ENCODE data around the gene KMT2E.
"Not testable (repeated sequence)": the region's sequence is repeated elsewhere in the genome, so short reads cannot be mapped to it uniquely, and the experiment has no call there.

KMT2E gene

DNA sequence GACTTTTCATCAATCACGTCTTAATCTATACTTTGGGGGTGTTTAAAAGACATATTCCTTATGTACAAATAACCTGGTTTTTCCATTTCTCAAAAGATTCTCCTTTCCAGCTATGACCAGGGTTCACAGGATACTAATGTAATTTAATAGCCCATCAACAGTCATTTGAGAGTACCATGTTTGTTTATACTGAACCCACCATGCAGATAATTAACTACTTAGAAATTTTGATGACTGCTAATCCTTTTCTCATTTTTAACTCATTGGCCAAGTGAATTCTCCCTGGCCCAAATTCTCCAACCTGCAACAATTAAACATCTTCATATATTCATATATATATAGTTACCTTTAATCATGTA lies 28.8 kb upstream of the KMT2E start:
- no peak for DNase-seq (ENCODE audit: extremely low spot score)
- CTCF ChIA-PET, result interaction anchor here (1.1 to 7.5 kb wide), 5 partner anchors 6 to 26 kb away, joined by 3 to 173 read pairs (median 5); partner anchors contain the start of gene KMT2E
- TF ChIP-seq, protein P1, sequence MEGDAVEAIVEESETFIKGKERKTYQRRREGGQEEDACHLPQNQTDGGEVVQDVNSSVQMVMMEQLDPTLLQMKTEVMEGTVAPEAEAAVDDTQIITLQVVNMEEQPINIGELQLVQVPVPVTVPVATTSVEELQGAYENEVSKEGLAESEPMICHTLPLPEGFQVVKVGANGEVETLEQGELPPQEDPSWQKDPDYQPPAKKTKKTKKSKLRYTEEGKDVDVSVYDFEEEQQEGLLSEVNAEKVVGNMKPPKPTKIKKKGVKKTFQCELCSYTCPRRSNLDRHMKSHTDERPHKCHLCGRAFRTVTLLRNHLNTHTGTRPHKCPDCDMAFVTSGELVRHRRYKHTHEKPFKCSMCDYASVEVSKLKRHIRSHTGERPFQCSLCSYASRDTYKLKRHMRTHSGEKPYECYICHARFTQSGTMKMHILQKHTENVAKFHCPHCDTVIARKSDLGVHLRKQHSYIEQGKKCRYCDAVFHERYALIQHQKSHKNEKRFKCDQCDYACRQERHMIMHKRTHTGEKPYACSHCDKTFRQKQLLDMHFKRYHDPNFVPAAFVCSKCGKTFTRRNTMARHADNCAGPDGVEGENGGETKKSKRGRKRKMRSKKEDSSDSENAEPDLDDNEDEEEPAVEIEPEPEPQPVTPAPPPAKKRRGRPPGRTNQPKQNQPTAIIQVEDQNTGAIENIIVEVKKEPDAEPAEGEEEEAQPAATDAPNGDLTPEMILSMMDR (IDR thresholded peaks at IDR 0.05; ENCODE audit: control extremely low read depth, extremely low read depth, low read depth, missing control alignments), result no peak
- POLR2A ChIA-PET, result interaction anchor here (0.5 to 1.0 kb wide), 2 partner anchors 28 to 41 kb away, joined by 3 read pairs; no protein-coding TSS in a partner anchor

DNA sequence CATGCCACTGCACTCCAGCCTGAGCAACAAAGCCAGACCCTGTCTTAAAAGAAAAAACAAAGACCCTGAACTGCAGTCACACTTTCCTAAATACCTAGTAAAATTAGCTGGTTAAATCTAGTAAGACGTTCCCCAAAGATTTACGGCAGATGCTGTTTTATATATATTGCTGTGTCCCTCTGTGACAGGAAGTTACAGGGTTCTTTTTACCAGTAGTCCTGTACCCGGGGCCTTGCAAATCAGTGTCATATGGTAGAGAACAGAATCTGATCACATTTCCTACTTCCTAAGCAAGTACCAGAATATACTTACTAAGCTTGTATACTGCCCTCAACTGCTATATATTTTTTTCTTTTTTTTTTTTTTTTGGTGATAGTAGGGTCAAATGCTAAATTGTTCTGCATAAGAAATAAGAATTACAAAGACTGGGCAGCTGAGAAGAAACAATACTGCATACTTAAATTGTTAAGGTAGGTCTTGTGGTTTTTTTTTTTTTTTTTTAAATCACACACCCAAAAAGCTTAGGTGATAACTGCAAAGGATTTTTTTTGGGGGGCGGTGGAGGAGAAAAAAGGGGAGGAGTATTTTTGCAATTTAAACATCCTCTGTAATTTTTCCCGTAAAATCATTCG lies 27.3 kb upstream of the KMT2E start:
- TF ChIP-seq, protein P1 (IDR thresholded peaks at IDR 0.05; ENCODE audit: control extremely low read depth, extremely low read depth, low read depth, missing control alignments), result no peak
- DNase-seq (ENCODE audit: extremely low spot score), result no peak
- CTCF ChIA-PET, result interaction anchor here (0.6 to 1.7 kb wide), 8 partner anchors 15 to 42 kb away, joined by 3 to 6 read pairs (median 3); no protein-coding TSS in a partner anchor
- POLR2A ChIA-PET, result interaction anchor here (0.6 to 1.2 kb wide), 3 partner anchors 23 to 28 kb away, joined by 3 to 4 read pairs (median 3); no protein-coding TSS in a partner anchor

DNA sequence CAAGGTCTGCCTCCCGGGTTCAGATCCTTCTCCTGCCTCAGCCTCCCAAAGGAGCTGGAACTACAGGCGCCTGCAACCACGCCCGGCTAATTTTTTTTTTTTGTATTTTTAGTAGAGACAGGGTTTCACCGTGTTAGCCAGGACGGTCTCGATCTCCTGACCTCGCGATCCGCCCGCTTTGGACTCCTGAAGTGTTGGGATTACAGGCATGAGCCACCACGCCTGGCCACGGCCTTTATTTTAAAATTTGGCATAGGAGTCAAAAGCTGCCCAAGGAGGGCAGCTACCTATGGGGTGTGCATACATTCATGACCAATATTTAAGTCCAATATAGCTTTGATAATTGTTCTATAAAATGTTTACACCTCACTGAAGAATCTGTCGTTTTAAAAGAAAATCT lies 26.6 kb upstream of the KMT2E start:
- CTCF ChIA-PET, result interaction anchor here (0.6 to 1.7 kb wide), 9 partner anchors 14 to 104 kb away, joined by 3 to 6 read pairs (median 3); no protein-coding TSS in a partner anchor
- POLR2A ChIA-PET, result interaction anchor here (0.6 to 0.9 kb wide), 2 partner anchors 26 to 27 kb away, joined by 3 read pairs; no protein-coding TSS in a partner anchor
- DNase-seq (ENCODE audit: extremely low spot score), result not testable (repeated sequence)

DNA sequence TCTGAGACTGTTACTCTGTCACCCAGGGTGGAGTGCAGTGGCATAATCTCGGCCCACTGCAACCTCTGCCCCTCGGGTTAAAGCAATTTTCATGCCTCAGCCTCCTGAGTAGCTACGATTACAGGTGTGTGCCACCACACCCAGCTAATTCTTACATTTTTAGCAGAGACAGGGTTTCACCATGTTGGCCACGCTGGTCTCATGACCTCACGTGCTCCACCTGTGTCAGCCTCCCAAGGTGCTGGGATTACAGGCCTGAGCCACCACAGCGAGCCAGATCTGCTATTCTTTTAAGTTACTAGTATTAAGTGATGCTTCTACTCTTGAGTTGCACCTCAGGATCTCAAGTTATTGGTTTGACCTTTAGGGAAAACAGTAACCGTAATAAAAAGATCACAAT lies 23.0 kb upstream of the KMT2E start:
- CTCF ChIA-PET, result interaction anchor here (1.0 to 4.6 kb wide), 3 partner anchors 8 to 27 kb away, joined by 3 to 44 read pairs (median 9); no protein-coding TSS in a partner anchor
- TF ChIP-seq, protein P1 (IDR thresholded peaks at IDR 0.05; ENCODE audit: control extremely low read depth, extremely low read depth, low read depth, missing control alignments), result no peak
- POLR2A ChIA-PET, result no interaction called here
- no peak for DNase-seq (ENCODE audit: extremely low spot score)

DNA sequence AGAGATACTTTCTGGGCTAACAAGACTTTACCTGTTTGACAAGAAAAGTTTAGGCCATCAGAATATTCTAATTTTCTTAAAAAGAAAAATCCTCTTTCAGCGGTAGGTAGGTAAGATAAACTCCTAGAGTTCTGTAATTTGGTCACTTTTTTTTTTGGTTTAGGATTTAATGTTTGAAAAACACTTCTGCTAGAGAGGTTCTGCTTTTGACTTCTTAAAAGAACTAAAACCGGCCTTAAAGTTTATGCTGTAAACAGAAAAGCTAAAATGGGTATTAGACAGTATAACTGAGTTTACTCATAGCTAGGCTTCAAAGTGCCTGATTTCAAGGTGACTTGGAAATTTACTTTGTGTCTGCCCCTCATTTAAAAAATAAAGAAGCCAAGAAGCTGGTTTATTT lies 21.7 kb upstream of the KMT2E start:
- TF ChIP-seq, protein P1 (IDR thresholded peaks at IDR 0.05; ENCODE audit: control extremely low read depth, extremely low read depth, low read depth, missing control alignments), result no peak
- ChIA-PET POLR2A (interaction anchor here (1.2 kb wide), 1 partner anchor 8 kb away, joined by 3 read pairs; no protein-coding TSS in a partner anchor), CTCF (interaction anchor here (2.0 to 4.6 kb wide), 2 partner anchors 10 to 18 kb away, joined by 5 to 44 read pairs; no protein-coding TSS in a partner anchor)
- no peak for DNase-seq (ENCODE audit: extremely low spot score)

DNA sequence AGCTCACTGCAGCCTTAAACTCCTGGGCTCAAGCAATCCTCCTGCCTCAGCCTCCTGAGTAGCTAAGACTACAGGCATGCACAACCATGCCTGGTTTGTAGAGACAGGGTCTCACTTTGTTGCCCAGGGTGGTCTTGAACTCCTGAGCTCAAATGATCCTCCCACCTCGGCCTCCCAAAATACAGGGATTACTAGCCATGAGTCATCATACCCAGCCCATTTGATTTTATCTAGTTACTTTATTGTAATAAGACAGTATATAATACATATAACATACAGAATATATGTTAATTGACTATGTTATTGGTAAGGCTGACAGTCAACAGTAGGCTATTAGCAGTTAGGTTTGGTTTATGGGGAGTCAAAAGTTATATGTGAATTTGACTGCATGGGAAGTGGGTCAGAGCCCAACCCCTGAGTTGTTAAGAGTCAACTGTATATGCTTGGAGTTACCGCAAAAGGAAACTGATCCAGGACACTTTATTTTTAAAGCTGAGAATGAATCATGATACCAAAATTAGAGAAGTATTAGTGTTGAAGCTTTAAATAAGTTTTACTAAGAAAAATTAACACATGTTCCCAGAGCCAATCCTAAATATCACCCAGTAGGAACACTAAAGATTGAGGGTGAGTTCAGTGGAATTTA lies 20.7 kb upstream of the KMT2E start:
- ChIA-PET POLR2A (interaction anchor here (0.7 to 1.2 kb wide), 2 partner anchors 9 to 10 kb away, joined by 3 read pairs; no protein-coding TSS in a partner anchor), CTCF (interaction anchor here (2.0 to 4.6 kb wide), 2 partner anchors 11 to 17 kb away, joined by 5 to 44 read pairs; no protein-coding TSS in a partner anchor)
- DNase-seq (ENCODE audit: extremely low spot score), result no peak
- TF ChIP-seq, protein P1 (IDR thresholded peaks at IDR 0.05; ENCODE audit: control extremely low read depth, extremely low read depth, low read depth, missing control alignments), result no peak

Data from GM10248 (cell line).